Motor neuron (in vitro differentiated cells): ENCODE measurements around the gene HTR1B. TPM values are rescaled to one million over a fixed set of nuclear protein-coding genes. Genes with fewer than 3 reads are reported as not detected.

Experiments
- total RNA-seq, 8 experiments: library from RNA; unstranded; fragments of 300-600 nt; gene quantifications; 2 replicates each; pipeline versions ENCODE4 v1.2.3 to v1.2.4, GENCODE V29; 2022

HTR1B gene
- total RNA-seq, 8 experiments from 2014 or later: 0.60 to 8.2 (median 1.7) TPM

Other genes with a start within 250 kb of the HTR1B start
- gene MEI4, start 189.5 kb upstream of the HTR1B start, total RNA-seq: under 1 TPM in 6 of 8 experiments, not detected in 2; 0.04 to 0.19 (median 0.05) TPM